KMS-11 (cell line): ENCODE measurements around the gene CCDC107.

Source experiments
- H2AFZ ChIP-seq: fragments of 200-600 bp; sonication (generic); 2 replicates; pipeline ENCODE4 v1.6.1; 2016; ENCODE audit warnings: antibody characterized with exemption, mixed run types, low read depth
- H3K27ac ChIP-seq: fragments of 200-600 bp; sonication (generic); 2 replicates; pipeline ENCODE4 v1.6.1; 2016; ENCODE audit warnings: mild to moderate bottlenecking, mixed run types
- H3K27me3 ChIP-seq: fragments of 200-600 bp; sonication (generic); 2 replicates; pipeline ENCODE4 v1.6.1; 2017; ENCODE audit warnings: mild to moderate bottlenecking, low read depth, mixed run types, moderate library complexity; ENCODE audit not compliant: insufficient read depth
- H3K36me3 ChIP-seq: fragments of 200-600 bp; sonication (generic); 2 replicates; pipeline ENCODE4 v1.6.1; 2017; ENCODE audit warnings: mild to moderate bottlenecking, mixed run types; ENCODE audit not compliant: insufficient read depth
- H3K4me1 ChIP-seq: fragments of 200-600 bp; sonication (generic); 2 replicates; pipeline ENCODE4 v1.6.1; 2016; ENCODE audit warnings: mild to moderate bottlenecking, low read depth, mixed run types; ENCODE audit not compliant: poor library complexity, severe bottlenecking
- H3K4me2 ChIP-seq: fragments of 200-600 bp; sonication (generic); 2 replicates; pipeline ENCODE4 v1.7.0; 2016; ENCODE audit warnings: mild to moderate bottlenecking, mixed run types
- H3K4me3 ChIP-seq: fragments of 200-600 bp; sonication (generic); IDR thresholded peaks from 2 replicates; pipeline ENCODE4 v1.6.1; 2017; ENCODE audit warnings: low read depth, low read length, mixed read lengths; ENCODE audit not compliant: insufficient read depth
- H3K79me2 ChIP-seq: fragments of 200-600 bp; sonication (generic); 2 replicates; pipeline ENCODE4 v1.6.1; 2016; ENCODE audit warnings: low read depth, mixed run types; ENCODE audit not compliant: insufficient read depth
- H3K9ac ChIP-seq: fragments of 200-600 bp; sonication (generic); 2 replicates; pipeline ENCODE4 v1.6.1; 2016; ENCODE audit warnings: mild to moderate bottlenecking, mixed run types
- H4K20me1 ChIP-seq: fragments of 200-600 bp; sonication (generic); 2 replicates; pipeline ENCODE4 v1.6.1; 2016; ENCODE audit warnings: mild to moderate bottlenecking, mixed run types; ENCODE audit not compliant: insufficient read depth
- TF ChIP-seq, protein P1 (sequence below): fragments of 200-600 bp; sonication (generic); conservative IDR thresholded peaks from 2 replicates; pipeline ENCODE4 v1.6.1; 2017; ENCODE audit warnings: low read depth, mild to moderate bottlenecking, antibody characterized with exemption, low read length, moderate library complexity, mixed read lengths

CCDC107 gene

DNA sequence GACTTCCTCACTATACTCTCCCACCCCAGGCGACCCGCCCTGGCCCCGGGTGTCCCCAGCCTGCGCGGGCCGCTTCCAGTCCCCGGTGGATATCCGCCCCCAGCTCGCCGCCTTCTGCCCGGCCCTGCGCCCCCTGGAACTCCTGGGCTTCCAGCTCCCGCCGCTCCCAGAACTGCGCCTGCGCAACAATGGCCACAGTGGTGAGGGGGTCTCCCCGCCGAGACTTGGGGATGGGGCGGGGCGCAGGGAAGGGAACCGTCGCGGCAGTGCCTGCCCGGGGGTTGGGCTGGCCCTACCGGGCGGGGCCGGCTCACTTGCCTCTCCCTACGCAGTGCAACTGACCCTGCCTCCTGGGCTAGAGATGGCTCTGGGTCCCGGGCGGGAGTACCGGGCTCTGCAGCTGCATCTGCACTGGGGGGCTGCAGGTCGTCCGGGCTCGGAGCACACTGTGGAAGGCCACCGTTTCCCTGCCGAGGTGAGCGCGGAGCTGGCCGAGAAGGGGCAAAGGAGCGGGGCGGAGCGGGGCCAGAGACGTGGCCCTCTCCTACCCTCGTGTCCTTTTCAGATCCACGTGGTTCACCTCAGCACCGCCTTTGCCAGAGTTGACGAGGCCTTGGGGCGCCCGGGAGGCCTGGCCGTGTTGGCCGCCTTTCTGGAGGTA, 17.8 kb downstream of the CCDC107 start:
- H3K36me3 ChIP-seq, result no peaks in the 10 kb centered on the region
- no peak overlapping the region for H3K4me3 ChIP-seq
- no peaks in the 10 kb centered on the region for H3K27me3 ChIP-seq
- TF ChIP-seq, protein P1, sequence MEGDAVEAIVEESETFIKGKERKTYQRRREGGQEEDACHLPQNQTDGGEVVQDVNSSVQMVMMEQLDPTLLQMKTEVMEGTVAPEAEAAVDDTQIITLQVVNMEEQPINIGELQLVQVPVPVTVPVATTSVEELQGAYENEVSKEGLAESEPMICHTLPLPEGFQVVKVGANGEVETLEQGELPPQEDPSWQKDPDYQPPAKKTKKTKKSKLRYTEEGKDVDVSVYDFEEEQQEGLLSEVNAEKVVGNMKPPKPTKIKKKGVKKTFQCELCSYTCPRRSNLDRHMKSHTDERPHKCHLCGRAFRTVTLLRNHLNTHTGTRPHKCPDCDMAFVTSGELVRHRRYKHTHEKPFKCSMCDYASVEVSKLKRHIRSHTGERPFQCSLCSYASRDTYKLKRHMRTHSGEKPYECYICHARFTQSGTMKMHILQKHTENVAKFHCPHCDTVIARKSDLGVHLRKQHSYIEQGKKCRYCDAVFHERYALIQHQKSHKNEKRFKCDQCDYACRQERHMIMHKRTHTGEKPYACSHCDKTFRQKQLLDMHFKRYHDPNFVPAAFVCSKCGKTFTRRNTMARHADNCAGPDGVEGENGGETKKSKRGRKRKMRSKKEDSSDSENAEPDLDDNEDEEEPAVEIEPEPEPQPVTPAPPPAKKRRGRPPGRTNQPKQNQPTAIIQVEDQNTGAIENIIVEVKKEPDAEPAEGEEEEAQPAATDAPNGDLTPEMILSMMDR, result no peak
- H3K4me2 ChIP-seq, result no peak overlapping the region
- H3K27ac ChIP-seq, result no peak overlapping the region
- no peak overlapping the region for H2AFZ ChIP-seq
- H3K9ac ChIP-seq, result no peak overlapping the region
- no peaks in the 10 kb centered on the region for H4K20me1 ChIP-seq
- no peaks in the 10 kb centered on the region for H3K4me1 ChIP-seq
- no peaks in the 10 kb centered on the region for H3K79me2 ChIP-seq

DNA sequence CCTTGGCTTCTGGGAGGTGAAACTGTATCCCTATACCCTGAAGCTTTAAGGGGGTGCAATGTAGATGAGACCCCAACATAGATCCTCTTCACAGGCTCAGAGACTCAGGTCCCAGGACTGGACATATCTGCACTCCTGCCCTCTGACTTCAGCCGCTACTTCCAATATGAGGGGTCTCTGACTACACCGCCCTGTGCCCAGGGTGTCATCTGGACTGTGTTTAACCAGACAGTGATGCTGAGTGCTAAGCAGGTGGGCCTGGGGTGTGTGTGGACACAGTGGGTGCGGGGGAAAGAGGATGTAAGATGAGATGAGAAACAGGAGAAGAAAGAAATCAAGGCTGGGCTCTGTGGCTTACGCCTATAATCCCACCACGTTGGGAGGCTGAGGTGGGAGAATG, 21.0 kb downstream of the CCDC107 start:
- no peak overlapping the region for H3K4me2 ChIP-seq
- no peaks in the 10 kb centered on the region for H4K20me1 ChIP-seq
- H3K4me3 ChIP-seq, result no peak overlapping the region
- H3K79me2 ChIP-seq, result no peaks in the 10 kb centered on the region
- H2AFZ ChIP-seq, result no peak overlapping the region
- no peak overlapping the region for H3K27ac ChIP-seq
- H3K4me1 ChIP-seq, result no peaks in the 10 kb centered on the region
- H3K9ac ChIP-seq, result no peak overlapping the region
- no peaks in the 10 kb centered on the region for H3K27me3 ChIP-seq
- no peaks in the 10 kb centered on the region for H3K36me3 ChIP-seq
- TF ChIP-seq, protein P1, result no peak

DNA sequence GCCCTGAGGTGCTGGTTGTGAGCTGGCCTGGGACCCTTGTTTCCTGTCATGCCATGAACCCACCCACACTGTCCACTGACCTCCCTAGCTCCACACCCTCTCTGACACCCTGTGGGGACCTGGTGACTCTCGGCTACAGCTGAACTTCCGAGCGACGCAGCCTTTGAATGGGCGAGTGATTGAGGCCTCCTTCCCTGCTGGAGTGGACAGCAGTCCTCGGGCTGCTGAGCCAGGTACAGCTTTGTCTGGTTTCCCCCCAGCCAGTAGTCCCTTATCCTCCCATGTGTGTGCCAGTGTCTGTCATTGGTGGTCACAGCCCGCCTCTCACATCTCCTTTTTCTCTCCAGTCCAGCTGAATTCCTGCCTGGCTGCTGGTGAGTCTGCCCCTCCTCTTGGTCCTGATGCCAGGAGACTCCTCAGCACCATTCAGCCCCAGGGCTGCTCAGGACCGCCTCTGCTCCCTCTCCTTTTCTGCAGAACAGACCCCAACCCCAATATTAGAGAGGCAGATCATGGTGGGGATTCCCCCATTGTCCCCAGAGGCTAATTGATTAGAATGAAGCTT, 21.8 kb downstream of the CCDC107 start:
- Histone ChIP-seq H3K4me1 (no peaks in the 10 kb centered on the region), H4K20me1 (no peaks in the 10 kb centered on the region), H3K4me2 (no peak overlapping the region), H2AFZ (no peak overlapping the region), H3K9ac (no peak overlapping the region), H3K36me3 (no peaks in the 10 kb centered on the region), H3K27ac (no peak overlapping the region), H3K4me3 (no peak overlapping the region), H3K27me3 (no peaks in the 10 kb centered on the region), H3K79me2 (no peaks in the 10 kb centered on the region)
- TF ChIP-seq, protein P1, result no peak

DNA sequence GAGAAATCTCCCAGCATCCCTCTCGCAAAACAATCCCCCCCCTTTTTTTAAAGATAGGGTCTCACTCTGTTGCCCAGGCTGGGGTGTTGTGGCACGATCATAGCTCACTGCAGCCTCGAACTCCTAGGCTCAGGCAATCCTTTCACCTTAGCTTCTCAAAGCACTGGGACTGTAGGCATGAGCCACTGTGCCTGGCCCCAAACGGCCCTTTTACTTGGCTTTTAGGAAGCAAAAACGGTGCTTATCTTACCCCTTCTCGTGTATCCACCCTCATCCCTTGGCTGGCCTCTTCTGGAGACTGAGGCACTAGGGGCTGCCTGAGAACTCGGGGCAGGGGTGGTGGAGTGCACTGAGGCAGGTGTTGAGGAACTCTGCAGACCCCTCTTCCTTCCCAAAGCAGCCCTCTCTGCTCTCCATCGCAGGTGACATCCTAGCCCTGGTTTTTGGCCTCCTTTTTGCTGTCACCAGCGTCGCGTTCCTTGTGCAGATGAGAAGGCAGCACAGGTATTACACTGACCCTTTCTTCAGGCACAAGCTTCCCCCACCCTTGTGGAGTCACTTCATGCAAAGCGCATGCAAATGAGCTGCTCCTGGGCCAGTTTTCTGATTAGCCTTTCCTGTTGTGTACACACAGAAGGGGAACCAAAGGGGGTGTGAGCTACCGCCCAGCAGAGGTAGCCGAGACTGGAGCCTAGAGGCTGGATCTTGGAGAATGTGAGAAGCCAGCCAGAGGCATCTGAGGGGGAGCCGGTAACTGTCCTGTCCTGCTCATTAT, 22.4 kb downstream of the CCDC107 start:
- Histone ChIP-seq H3K36me3 (no peaks in the 10 kb centered on the region), H2AFZ (no peak overlapping the region), H3K4me2 (no peak overlapping the region), H3K27me3 (no peaks in the 10 kb centered on the region), H3K4me1 (no peaks in the 10 kb centered on the region), H3K4me3 (no peak overlapping the region), H3K27ac (no peak overlapping the region), H4K20me1 (no peaks in the 10 kb centered on the region), H3K79me2 (no peaks in the 10 kb centered on the region), H3K9ac (no peak overlapping the region)
- TF ChIP-seq, protein P1, result no peak
